Gastroesophageal sphincter (tissue), 3 donors: ENCODE data around the gene RSRC2.

ENCODE experiments used
- CTCF ChIP-seq, 4 experiments: fragments of 200-600 bp in 2 of 4; fragments of 450-650 bp in 2 of 4; sonication (generic) in 1 of 4; IDR thresholded peaks; one replicate each; pipeline ENCODE4 v1.5.1; 2017 to 2019; ENCODE audit warnings: antibody characterized with exemption in 4 of 4, mild to moderate bottlenecking in 2 of 4, moderate library complexity in 2 of 4
- EP300 ChIP-seq: sonication (generic); formaldehyde crosslinking; IDR thresholded peaks from one replicate; pipeline ENCODE4 v1.6.1; 2017; ENCODE audit warnings: antibody characterized with exemption, mild to moderate bottlenecking
- POLR2AphosphoS5 ChIP-seq: sonication (generic); formaldehyde crosslinking; IDR thresholded peaks from one replicate; pipeline ENCODE4 v1.6.1; 2017; ENCODE audit warnings: antibody characterized with exemption

GRCh38 chr12:122537021-122537420 is 10.3 kb upstream of the RSRC2 start:
- TF ChIP-seq POLR2AphosphoS5, result no peak
- TF ChIP-seq CTCF (IDR thresholded peaks at IDR 0.05), result no peak
- no peak for TF ChIP-seq EP300
